MV-4-11 (cell line): ENCODE results near the gene CD160.
A peak's percentile ranks its signal among the peaks of the same experiment; 100 is the strongest.
"Not testable (repeated sequence)": the region's sequence is repeated elsewhere in the genome, so short reads cannot be mapped to it uniquely, and the experiment has no call there.

Experiments used
- DNase-seq: peaks from one replicate; lab custom pipeline; 2025; lab: John Stamatoyannopoulos, UW

Gene CD160

GRCh38 chr1:145710291-145711027 is 8.8 kb upstream of the CD160 start:
- no peak for DNase-seq

- no peak for DNase-seq
Measured at GRCh38 chr1:145711213-145711651, 8.1 kb upstream of the CD160 start.

- no peak for DNase-seq
Measured at GRCh38 chr1:145714524-145715111, 4.7 kb upstream of the CD160 start.

GRCh38 chr1:145716641-145717345 is 2.5 kb upstream of the CD160 start:
- DNase-seq = peak; percentile 78

- no peak for DNase-seq
Measured at GRCh38 chr1:145717833-145718232, 1.5 kb upstream of the CD160 start.

- not testable (repeated sequence) for DNase-seq
Measured at GRCh38 chr1:145718465-145718864, 834 bp upstream of the CD160 start.

GRCh38 chr1:145720556-145720877 is 1.2 kb downstream of the CD160 start:
- no peak for DNase-seq

GRCh38 chr1:145720878-145721671 is 1.8 kb downstream of the CD160 start:
- no peak for DNase-seq

GRCh38 chr1:145726193-145726592 is 6.9 kb downstream of the CD160 start:
- not testable (repeated sequence) for DNase-seq

- no peak for DNase-seq
Measured at GRCh38 chr1:145729196-145729595, 9.9 kb downstream of the CD160 start.

- no peak for DNase-seq
Measured at GRCh38 chr1:145729666-145730436, 10.6 kb downstream of the CD160 start.

GRCh38 chr1:145730467-145730866 is 11.2 kb downstream of the CD160 start:
- no peak for DNase-seq

GRCh38 chr1:145730900-145731299 is 11.6 kb downstream of the CD160 start:
- no peak for DNase-seq

GRCh38 chr1:145736191-145736590 is 16.9 kb downstream of the CD160 start:
- DNase-seq = no peak

- DNase-seq = no peak
Measured at GRCh38 chr1:145740269-145740668, 21.0 kb downstream of the CD160 start.

GRCh38 chr1:145747398-145748247 is 28.3 kb downstream of the CD160 start:
- no peak for DNase-seq

- DNase-seq = no peak
Measured at GRCh38 chr1:145750426-145750825, 31.1 kb downstream of the CD160 start.

- no peak for DNase-seq
Measured at GRCh38 chr1:145751491-145752037, 32.3 kb downstream of the CD160 start.

GRCh38 chr1:145757420-145757819 is 38.1 kb downstream of the CD160 start:
- no peak for DNase-seq

- no peak for DNase-seq
Measured at GRCh38 chr1:145758116-145758515, 38.8 kb downstream of the CD160 start.
